Measurements from ENCODE around the gene ABCC11.

Gene ABCC11

GRCh38 chr16:48161906-48162305, 85.4 kb downstream of the ABCC11 start:
- DNase-seq (ENCODE audit: low spot score) = no peak

- no peak for DNase-seq (ENCODE audit: low spot score)
Observed at GRCh38 chr16:48160575-48160974, 86.8 kb downstream of the ABCC11 start.

- no peak for DNase-seq (ENCODE audit: low spot score)
Observed at GRCh38 chr16:48158296-48158695, 89.0 kb downstream of the ABCC11 start.

GRCh38 chr16:48157794-48158193, 89.5 kb downstream of the ABCC11 start:
- no peak for DNase-seq (ENCODE audit: low spot score)

- no peak for DNase-seq (ENCODE audit: low spot score)
Observed at GRCh38 chr16:48157302-48157701, 90.0 kb downstream of the ABCC11 start.

GRCh38 chr16:48156790-48157209, 90.5 kb downstream of the ABCC11 start:
- DNase-seq (ENCODE audit: low spot score) = peak; percentile 86

- no peak for DNase-seq (ENCODE audit: low spot score)
Observed at GRCh38 chr16:48155926-48156789, 91.2 kb downstream of the ABCC11 start, which contains the start of gene ABCC12. Gene ABCC12, minus strand, starts transcription at chr16:48155993. Its CDS starts 9,569 bp downstream, at chr16:48146424.

GRCh38 chr16:48153774-48154173, 93.6 kb downstream of the ABCC11 start:
- DNase-seq (ENCODE audit: low spot score) = no peak

- no peak for DNase-seq (ENCODE audit: low spot score)
Observed at GRCh38 chr16:48152226-48152625, 95.1 kb downstream of the ABCC11 start.

- no peak for DNase-seq (ENCODE audit: low spot score)
Observed at GRCh38 chr16:48150707-48151106, 96.6 kb downstream of the ABCC11 start.

- no peak for DNase-seq (ENCODE audit: low spot score)
Observed at GRCh38 chr16:48146710-48147109, 100.6 kb downstream of the ABCC11 start.

GRCh38 chr16:48146131-48146530, 101.2 kb downstream of the ABCC11 start:
- DNase-seq (ENCODE audit: low spot score) = no peak

GRCh38 chr16:48143812-48144368, 103.4 kb downstream of the ABCC11 start:
- no peak for DNase-seq (ENCODE audit: low spot score)

GRCh38 chr16:48140821-48141220, 106.5 kb downstream of the ABCC11 start:
- DNase-seq (ENCODE audit: low spot score) = no peak

GRCh38 chr16:48139517-48139916, 107.8 kb downstream of the ABCC11 start:
- no peak for DNase-seq (ENCODE audit: low spot score)

GRCh38 chr16:48138543-48138942, 108.8 kb downstream of the ABCC11 start:
- no peak for DNase-seq (ENCODE audit: low spot score)

GRCh38 chr16:48137822-48138221, 109.5 kb downstream of the ABCC11 start:
- no peak for DNase-seq (ENCODE audit: low spot score)

GRCh38 chr16:48136547-48137360, 110.6 kb downstream of the ABCC11 start:
- DNase-seq (ENCODE audit: low spot score) = no peak

GRCh38 chr16:48133455-48134211, 113.7 kb downstream of the ABCC11 start:
- no peak for DNase-seq (ENCODE audit: low spot score)

- DNase-seq (ENCODE audit: low spot score) = no peak
Observed at GRCh38 chr16:48132696-48133095, 114.6 kb downstream of the ABCC11 start.

GRCh38 chr16:48131201-48131935, 116.0 kb downstream of the ABCC11 start:
- DNase-seq (ENCODE audit: low spot score) = no peak
